Choroid plexus epithelial cell (primary cell): ENCODE results near the gene FAU.

Experiments
- DNase-seq: peaks from one replicate; pipeline ENCODE4 v3.0.0-alpha.2; 2010; ENCODE audit warnings: low read depth
- H3K4me3 ChIP-seq: 2 replicates; pipeline ENCODE4 v1.5.1; 2011; ENCODE audit warnings: low read depth, mild to moderate bottlenecking, control low read depth, low read length, moderate library complexity
- CTCF ChIP-seq: conservative IDR thresholded peaks from 2 replicates; pipeline ENCODE4 v1.5.1; 2011; ENCODE audit warnings: low read depth, mild to moderate bottlenecking, control low read depth, inconsistent platforms, low read length, moderate library complexity

The FAU gene

DNA sequence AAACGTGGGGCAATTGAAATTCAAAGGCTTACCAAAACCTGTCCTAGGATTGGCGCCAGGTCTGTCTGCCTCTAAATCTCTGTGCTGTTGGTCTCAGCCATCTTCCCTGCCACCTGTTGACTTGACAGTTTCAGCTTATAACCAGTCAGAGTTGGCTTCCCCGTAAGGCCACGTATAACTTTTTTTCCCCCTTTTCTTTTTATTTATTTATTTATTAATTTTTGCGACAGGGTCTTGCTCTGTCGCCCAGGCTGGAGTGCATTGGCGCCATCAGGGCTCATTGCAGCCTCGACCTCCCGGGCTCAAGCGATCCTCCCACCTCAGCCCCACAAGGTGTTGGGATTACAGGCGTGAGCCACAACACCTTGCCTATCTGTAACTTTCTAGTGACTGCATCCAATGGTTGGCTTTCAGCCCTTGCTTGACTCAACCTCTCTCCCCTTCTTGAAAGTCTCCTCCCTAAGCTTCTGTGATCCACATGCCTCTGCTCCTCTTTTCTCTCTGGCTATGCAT lies 13.8 kb upstream of the FAU start:
- no peak for TF ChIP-seq CTCF
- no peak for DNase-seq
- H3K4me3 ChIP-seq: peak overlapping the region; percentile 93

GRCh38 chr11:65134952-65135632 lies 13.2 kb upstream of the FAU start:
- peak overlapping the region; percentile 93 for H3K4me3 ChIP-seq
- peak; percentile 98 for DNase-seq
- no peak for TF ChIP-seq CTCF

DNA sequence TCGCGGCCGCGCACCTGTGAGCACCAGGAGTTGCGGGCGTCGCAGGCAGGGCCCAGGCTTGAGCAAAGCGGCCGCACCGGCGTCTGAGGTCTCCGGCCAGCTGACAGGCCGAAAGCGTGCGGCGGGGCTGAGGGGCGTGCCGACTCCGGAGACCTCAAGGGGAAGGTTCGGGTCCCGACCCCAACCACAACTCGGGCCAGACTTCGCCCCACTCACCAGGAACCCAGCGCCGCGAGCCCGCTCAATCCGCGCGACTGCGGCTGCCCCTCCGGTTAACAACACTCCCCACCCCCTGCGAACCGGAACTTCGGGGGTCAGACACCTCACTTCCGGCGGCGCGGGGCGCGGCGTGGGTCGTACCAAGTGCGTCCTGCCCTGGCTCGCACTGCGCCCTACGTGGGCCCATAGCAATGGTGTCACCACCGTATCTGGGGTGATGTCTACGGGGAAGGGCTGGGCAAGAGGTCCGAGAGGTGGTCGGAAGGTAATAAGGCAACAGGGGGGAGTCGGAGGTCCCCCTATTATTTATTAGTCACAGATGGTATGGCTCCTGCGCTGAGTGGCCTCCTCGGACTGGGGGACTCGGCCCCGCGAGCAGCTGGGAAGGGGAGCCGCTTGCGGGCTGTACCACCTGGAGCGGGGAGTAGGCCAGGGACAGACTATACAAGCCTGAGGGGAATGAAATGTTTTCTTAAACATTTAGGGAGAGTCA lies 12.5 kb upstream of the FAU start, which contains the start of gene SYVN1:
Gene SYVN1, minus strand, starts transcription at position 280 of the 712 bp plus-strand sequence. CDS start 918 bp downstream, outside the sequence.
- TF ChIP-seq CTCF: no peak
- DNase-seq: peak; percentile 86
- peak within 1 kb of the TSS; percentile 93 for H3K4me3 ChIP-seq

GRCh38 chr11:65133724-65134123 lies 11.8 kb upstream of the FAU start:
- peak overlapping the region; percentile 93 for H3K4me3 ChIP-seq
- peak; percentile 52 for DNase-seq
- no peak for TF ChIP-seq CTCF

GRCh38 chr11:65132988-65133700 lies 11.2 kb upstream of the FAU start:
- peak overlapping the region; percentile 93 for H3K4me3 ChIP-seq
- TF ChIP-seq CTCF: no peak
- DNase-seq: peak; percentile 35

- no peak for TF ChIP-seq CTCF
- DNase-seq: no peak
- H3K4me3 ChIP-seq: peak overlapping the region; percentile 93
Measured at GRCh38 chr11:65132238-65132987, 10.5 kb upstream of the FAU start.
